AG20443 (cell line): ENCODE data around the gene RAD51B.

Experiments used
- DNase-seq: peaks from one replicate; pipeline ENCODE4 v3.0.0; 2012; ENCODE audit warnings: low spot score, mixed read lengths

RAD51B gene

GRCh38 chr14:68672609-68673285, 853.2 kb downstream of the RAD51B start:
- DNase-seq: no peak

GRCh38 chr14:68673464-68673863, 853.9 kb downstream of the RAD51B start:
- no peak for DNase-seq

GRCh38 chr14:68674538-68675232, 855.1 kb downstream of the RAD51B start:
- no peak for DNase-seq

- no peak for DNase-seq
Observed at GRCh38 chr14:68675233-68675577, 855.6 kb downstream of the RAD51B start.

GRCh38 chr14:68676511-68676943, 856.9 kb downstream of the RAD51B start:
- no peak for DNase-seq

GRCh38 chr14:68677476-68677875, 857.9 kb downstream of the RAD51B start:
- no peak for DNase-seq

- no peak for DNase-seq
Observed at GRCh38 chr14:68677901-68678300, 858.3 kb downstream of the RAD51B start.

GRCh38 chr14:68678471-68678870, 858.9 kb downstream of the RAD51B start:
- no peak for DNase-seq

- DNase-seq: no peak
Observed at GRCh38 chr14:68679301-68679700, 859.7 kb downstream of the RAD51B start.

GRCh38 chr14:68679746-68680467, 860.3 kb downstream of the RAD51B start:
- DNase-seq: no peak

- peak; percentile 46 for DNase-seq
Observed at GRCh38 chr14:68680541-68681051, 861.0 kb downstream of the RAD51B start.

GRCh38 chr14:68681256-68682011, 861.9 kb downstream of the RAD51B start:
- DNase-seq: no peak

GRCh38 chr14:68682166-68683103, 862.9 kb downstream of the RAD51B start:
- DNase-seq: peak; percentile 85

GRCh38 chr14:68683326-68683725, 863.7 kb downstream of the RAD51B start:
- DNase-seq: peak; percentile 54

- DNase-seq: no peak
Observed at GRCh38 chr14:68684466-68685418, 865.2 kb downstream of the RAD51B start.

GRCh38 chr14:68685419-68686204, 866.0 kb downstream of the RAD51B start:
- peak; percentile 47 for DNase-seq

GRCh38 chr14:68686205-68686465, 866.6 kb downstream of the RAD51B start:
- DNase-seq: no peak

- no peak for DNase-seq
Observed at GRCh38 chr14:68686724-68687123, 867.1 kb downstream of the RAD51B start.

GRCh38 chr14:68687746-68688145, 868.2 kb downstream of the RAD51B start:
- DNase-seq: peak; percentile 83
